Osteoblast (primary cell): ENCODE results near the gene ATP6V0A1. TPM values are rescaled to one million over a fixed set of nuclear protein-coding genes. Genes with fewer than 3 reads are reported as not detected.

Experiments
- DNase-seq: peaks from one replicate; pipeline ENCODE4 v3.0.0; 2011; ENCODE audit warnings: low spot score, mixed read lengths; ENCODE audit not compliant: insufficient read length; ENCODE audit errors: missing footprints
- H2AFZ ChIP-seq: 2 replicates; pipeline ENCODE4 v1.6.0; 2011; ENCODE audit warnings: mild to moderate bottlenecking, low read length
- H3K27ac ChIP-seq: 2 replicates; pipeline ENCODE4 v1.5.1; 2011; ENCODE audit warnings: mild to moderate bottlenecking, low read depth, low read length, moderate library complexity
- H3K27me3 ChIP-seq: 2 replicates; pipeline ENCODE4 v1.6.0; 2012; ENCODE audit warnings: mild to moderate bottlenecking, control low read depth, inconsistent platforms, low read length, moderate library complexity; ENCODE audit not compliant: insufficient read depth
- H3K36me3 ChIP-seq: 2 replicates; pipeline ENCODE4 v1.5.1; 2011; ENCODE audit warnings: mild to moderate bottlenecking, low read length, control low read depth, moderate library complexity; ENCODE audit not compliant: insufficient read depth
- H3K4me1 ChIP-seq: 2 replicates; pipeline ENCODE4 v1.5.1; 2011; ENCODE audit warnings: mild to moderate bottlenecking, low read length, control low read depth, moderate library complexity; ENCODE audit not compliant: insufficient read depth
- H3K4me2 ChIP-seq: 2 replicates; pipeline ENCODE4 v1.6.0; 2011; ENCODE audit warnings: mild to moderate bottlenecking, low read length; ENCODE audit not compliant: insufficient read depth
- H3K4me3 ChIP-seq: fragments of 200-600 bp; sonication (generic); 3 replicates; pipeline ENCODE4 v1.5.1; 2012; ENCODE audit warnings: mild to moderate bottlenecking, low read length, inconsistent platforms; ENCODE audit not compliant: insufficient read depth
- H3K79me2 ChIP-seq: 2 replicates; pipeline ENCODE4 v1.6.0; 2012; ENCODE audit warnings: mild to moderate bottlenecking, low read length, control low read depth, inconsistent platforms; ENCODE audit not compliant: insufficient read depth
- H3K9me3 ChIP-seq: 2 replicates; pipeline ENCODE4 v1.5.1; 2011; ENCODE audit warnings: low read depth, low read length, control low read depth
- H4K20me1 ChIP-seq: 2 replicates; pipeline ENCODE4 v1.6.0; 2012; ENCODE audit warnings: mild to moderate bottlenecking, low read length, control low read depth; ENCODE audit not compliant: insufficient read depth
- total RNA-seq: library from RNA; depleted of rRNA; stranded (reverse); fragments of >200 nt; gene quantifications from 2 replicates; pipeline ENCODE4 v1.2.3, GENCODE V29; 2012
- TF ChIP-seq, protein P1 (sequence below): IDR thresholded peaks from 2 replicates; pipeline ENCODE4 v1.5.1; 2011; ENCODE audit warnings: mild to moderate bottlenecking, low read depth, low read length, moderate library complexity; ENCODE audit errors: extremely low read depth

ATP6V0A1 gene
- total RNA-seq, 1 donor: 52.5 TPM

DNA sequence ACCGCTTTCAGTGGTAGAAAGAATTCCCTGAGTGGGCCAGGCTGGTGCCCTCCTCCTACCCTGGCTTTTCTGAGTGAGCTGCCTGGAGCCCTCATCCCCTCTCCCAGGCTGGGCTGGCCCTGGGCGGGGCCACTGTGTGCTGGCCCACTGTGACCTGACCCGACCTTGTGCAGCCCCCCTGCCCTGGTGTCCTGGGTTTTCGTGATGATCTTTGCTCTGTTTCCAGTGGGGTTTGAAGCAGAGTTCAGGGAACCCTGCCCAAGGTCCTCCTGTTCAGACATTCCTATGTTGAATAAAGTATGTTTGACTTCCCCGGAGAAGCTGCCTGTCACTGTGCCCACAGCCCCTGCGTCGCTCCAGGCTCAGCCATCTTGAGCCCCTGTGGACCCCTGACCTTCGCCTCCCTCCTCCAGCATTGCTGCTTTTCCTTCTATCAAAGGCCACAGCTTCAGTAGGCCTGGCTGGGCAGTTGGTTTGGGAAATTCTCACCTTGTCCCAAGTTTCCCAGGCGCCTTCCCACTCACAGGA, 63.6 kb downstream of the ATP6V0A1 start:
- Histone ChIP-seq H3K4me3 (no peak overlapping the region), H4K20me1 (no peaks in the 10 kb centered on the region), H3K9me3 (no peaks in the 10 kb centered on the region), H2AFZ (no peak overlapping the region), H3K27ac (peak overlapping the region; percentile 100), H3K4me1 (peaks cover 85% of the 10 kb centered on the region), H3K79me2 (no peaks in the 10 kb centered on the region), H3K27me3 (no peaks in the 10 kb centered on the region), H3K4me2 (no peak overlapping the region), H3K36me3 (no peaks in the 10 kb centered on the region)
- TF ChIP-seq, protein P1, sequence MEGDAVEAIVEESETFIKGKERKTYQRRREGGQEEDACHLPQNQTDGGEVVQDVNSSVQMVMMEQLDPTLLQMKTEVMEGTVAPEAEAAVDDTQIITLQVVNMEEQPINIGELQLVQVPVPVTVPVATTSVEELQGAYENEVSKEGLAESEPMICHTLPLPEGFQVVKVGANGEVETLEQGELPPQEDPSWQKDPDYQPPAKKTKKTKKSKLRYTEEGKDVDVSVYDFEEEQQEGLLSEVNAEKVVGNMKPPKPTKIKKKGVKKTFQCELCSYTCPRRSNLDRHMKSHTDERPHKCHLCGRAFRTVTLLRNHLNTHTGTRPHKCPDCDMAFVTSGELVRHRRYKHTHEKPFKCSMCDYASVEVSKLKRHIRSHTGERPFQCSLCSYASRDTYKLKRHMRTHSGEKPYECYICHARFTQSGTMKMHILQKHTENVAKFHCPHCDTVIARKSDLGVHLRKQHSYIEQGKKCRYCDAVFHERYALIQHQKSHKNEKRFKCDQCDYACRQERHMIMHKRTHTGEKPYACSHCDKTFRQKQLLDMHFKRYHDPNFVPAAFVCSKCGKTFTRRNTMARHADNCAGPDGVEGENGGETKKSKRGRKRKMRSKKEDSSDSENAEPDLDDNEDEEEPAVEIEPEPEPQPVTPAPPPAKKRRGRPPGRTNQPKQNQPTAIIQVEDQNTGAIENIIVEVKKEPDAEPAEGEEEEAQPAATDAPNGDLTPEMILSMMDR: no peak
- peak; percentile 36 for DNase-seq

DNA sequence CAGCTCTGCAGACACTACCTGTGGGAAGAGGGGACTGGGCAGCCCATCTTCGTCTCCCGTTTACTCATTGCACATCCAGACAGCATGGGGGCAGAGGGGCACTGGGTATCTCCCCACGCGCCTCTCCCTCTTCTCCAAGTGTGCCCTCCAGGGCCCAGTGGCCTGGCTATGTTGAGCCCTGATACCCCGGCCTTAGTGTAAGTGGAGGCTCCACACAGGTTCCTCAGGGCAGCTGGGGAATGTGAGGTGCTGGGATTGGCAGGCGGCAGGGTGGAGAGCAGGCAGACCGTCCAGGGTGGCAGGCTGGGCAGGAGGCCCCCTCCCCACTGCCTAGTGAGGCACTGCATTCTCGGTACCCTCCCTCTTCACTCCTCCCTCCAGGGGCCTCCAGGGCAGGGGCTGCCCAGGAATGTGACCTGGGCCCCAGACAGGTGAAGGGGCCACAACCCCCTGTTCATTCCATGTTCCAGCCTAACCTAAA, 64.2 kb downstream of the ATP6V0A1 start:
- peaks cover 80% of the 10 kb centered on the region for H3K4me1 ChIP-seq
- H3K36me3 ChIP-seq: no peaks in the 10 kb centered on the region
- H3K4me2 ChIP-seq: no peak overlapping the region
- H3K9me3 ChIP-seq: no peaks in the 10 kb centered on the region
- no peak overlapping the region for H3K4me3 ChIP-seq
- H3K27ac ChIP-seq: peak overlapping the region; percentile 100
- no peaks in the 10 kb centered on the region for H4K20me1 ChIP-seq
- TF ChIP-seq, protein P1: no peak
- no peak overlapping the region for H2AFZ ChIP-seq
- no peaks in the 10 kb centered on the region for H3K79me2 ChIP-seq
- DNase-seq: no peak
- H3K27me3 ChIP-seq: no peaks in the 10 kb centered on the region

DNA sequence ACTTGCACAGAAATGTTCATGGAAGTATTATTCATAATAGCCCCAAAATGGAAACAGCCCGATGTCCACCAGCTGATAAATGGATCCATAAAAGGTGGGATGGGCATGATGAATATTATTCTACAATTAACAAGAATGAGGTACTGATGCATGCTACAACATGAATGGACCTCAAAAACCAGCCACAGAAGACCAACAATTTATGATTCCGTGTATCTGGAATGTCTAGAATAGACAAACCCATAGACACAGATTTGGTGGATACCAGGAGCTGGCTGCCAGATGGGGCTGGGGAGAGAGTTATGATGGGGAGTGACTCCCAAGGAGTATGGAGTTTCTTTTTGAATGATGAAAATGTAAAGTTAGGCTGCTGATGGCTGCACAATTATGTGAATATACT, 66.5 kb downstream of the ATP6V0A1 start:
- TF ChIP-seq, protein P1: no peak
- H3K36me3 ChIP-seq: no peaks in the 10 kb centered on the region
- no peak overlapping the region for H2AFZ ChIP-seq
- H3K27ac ChIP-seq: peak overlapping the region; percentile 57
- peak overlapping the region; percentile 28 for H3K4me2 ChIP-seq
- no peaks in the 10 kb centered on the region for H3K79me2 ChIP-seq
- peak; percentile 95 for DNase-seq
- no peaks in the 10 kb centered on the region for H3K9me3 ChIP-seq
- no peaks in the 10 kb centered on the region for H3K27me3 ChIP-seq
- no peak overlapping the region for H3K4me3 ChIP-seq
- H3K4me1 ChIP-seq: peaks cover 56% of the 10 kb centered on the region
- H4K20me1 ChIP-seq: no peaks in the 10 kb centered on the region

DNA sequence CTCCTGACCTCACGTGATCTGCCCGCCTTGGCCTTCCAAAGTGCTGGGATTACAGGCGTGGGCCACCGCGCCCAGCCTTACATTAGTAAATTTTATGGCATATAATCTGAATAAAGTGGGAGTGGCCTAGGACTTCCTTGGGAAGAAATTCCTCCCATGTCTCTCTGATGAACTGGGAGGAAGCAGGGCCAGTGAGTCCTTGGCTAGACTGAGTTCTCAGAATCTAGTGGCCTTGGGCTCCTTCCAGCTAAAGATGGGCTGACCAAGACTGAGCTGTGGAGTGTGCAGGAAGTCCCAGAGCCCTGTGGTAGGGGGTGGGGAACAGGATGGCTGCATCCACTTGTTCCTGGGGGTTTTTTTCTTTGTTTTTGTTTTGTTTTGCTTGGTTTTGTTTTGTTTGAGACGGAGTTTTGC, 67.4 kb downstream of the ATP6V0A1 start:
- peak; percentile 84 for DNase-seq
- Histone ChIP-seq H3K4me3 (no peak overlapping the region), H3K4me2 (peak overlapping the region; percentile 11), H4K20me1 (no peaks in the 10 kb centered on the region), H3K79me2 (no peaks in the 10 kb centered on the region), H3K27me3 (no peaks in the 10 kb centered on the region), H3K36me3 (no peaks in the 10 kb centered on the region), H3K4me1 (peaks cover 48% of the 10 kb centered on the region), H3K9me3 (no peaks in the 10 kb centered on the region), H2AFZ (no peak overlapping the region), H3K27ac (peak overlapping the region; percentile 57)
- TF ChIP-seq, protein P1: no peak
